Kidney (tissue), 14 donors: ENCODE results near the gene NR0B2. TPM values are rescaled to one million over a fixed set of nuclear protein-coding genes. Genes with fewer than 3 reads are reported as not detected.
"Not testable (repeated sequence)": the region's sequence is repeated elsewhere in the genome, so short reads cannot be mapped to it uniquely, and the experiment has no call there.

Source experiments
- DNase-seq, 5 donors: peaks; one replicate each; pipeline ENCODE4 v3.0.0-alpha.2; 2013 to 2020
- FAIRE-seq: peaks from 2 replicates; lab custom pipeline; 2012; peaks lifted over from hg19 to GRCh38; lab: Jason Lieb, UNC
- H3K27ac ChIP-seq, 2 donors: one replicate each; pipeline ENCODE4 v1.7.0; 2013; ENCODE audit warnings: low read depth in 2 of 2, low read length in 2 of 2, inconsistent platforms in 1 of 2
- H3K27me3 ChIP-seq: one replicate; pipeline ENCODE4 v1.7.1; 2013; ENCODE audit warnings: low read length, inconsistent platforms; ENCODE audit not compliant: control insufficient read depth, insufficient read depth
- H3K36me3 ChIP-seq, 3 donors: one replicate each; pipeline versions ENCODE4 v1.7.0 to v1.7.1; 2013; ENCODE audit warnings: low read length in 3 of 3, control low read depth in 1 of 3, inconsistent platforms in 1 of 3; ENCODE audit not compliant: insufficient read depth in 3 of 3, control insufficient read depth in 2 of 3
- H3K4me1 ChIP-seq, 3 donors: one replicate each; pipeline versions ENCODE4 v1.7.0 to v1.7.1; 2013; ENCODE audit warnings: low read length in 3 of 3, inconsistent platforms in 1 of 3, low read depth in 1 of 3; ENCODE audit not compliant: control insufficient read depth in 2 of 3, insufficient read depth in 2 of 3
- H3K4me3 ChIP-seq, 3 donors: one replicate each; pipeline versions ENCODE4 v1.7.0 to v1.8.1; 2013; ENCODE audit warnings: low read length in 3 of 3, control low read depth in 1 of 3, inconsistent platforms in 1 of 3
- H3K9ac ChIP-seq, 3 donors: one replicate each; pipeline versions ENCODE4 v1.7.0 to v1.7.1; 2013; ENCODE audit warnings: low read length in 3 of 3, control low read depth in 1 of 3, inconsistent platforms in 1 of 3
- H3K9me3 ChIP-seq, 3 donors: one replicate each; pipeline versions ENCODE4 v1.7.0 to v1.7.1; 2013; ENCODE audit warnings: low read length in 3 of 3, control low read depth in 1 of 3, inconsistent platforms in 1 of 3; ENCODE audit not compliant: control insufficient read depth in 2 of 3, insufficient read depth in 1 of 3
- CTCF ChIP-seq: IDR thresholded peaks from 3 replicates; pipeline ENCODE4 v1.5.1; 2012; ENCODE audit warnings: mild to moderate bottlenecking, moderate library complexity, borderline replicate concordance; ENCODE audit not compliant: insufficient read depth; ENCODE audit errors: extremely low read depth
- intact Hi-C: fragments of 100-400 bp; cut with DNase I; formaldehyde crosslinking; loops from one replicate; pipeline ENCODE4 v1.11.1; 2022
- polyA plus RNA-seq: library from polyadenylated mRNA; stranded (reverse); fragments of 350-450 nt; fragmentation: Illumina TruSeq; extraction: RNeasy Lipid Tissue Mini Kit (QIAGEN cat#74804); gene quantifications from one replicate; pipeline ENCODE4 v1.2.3, GENCODE V29; 2014; ENCODE audit warnings: low read depth, low replicate concordance; ENCODE audit not compliant: insufficient read depth
- total RNA-seq: library from RNA; stranded (reverse); fragmentation: NEBNext Ultra II Directional; extraction: Animal tissue kit (Norgen Biotek cat#: 25700); gene quantifications from one replicate; pipeline ENCODE4 v1.2.1, GENCODE V29; 2021
- donor health status: control.
- donor health status: control.
- donor health status: control.
- donor health status: control.
- donor health status: control.
- donor health status: DM: yes; HTN: yes; CAD: no.
- donor health status: Normal renal cell carcinoma (clear cell type).

NR0B2 gene
- total and polyA plus RNA-seq, 2 donors from 2014 or later = 0.79 to 16.5 TPM

DNA sequence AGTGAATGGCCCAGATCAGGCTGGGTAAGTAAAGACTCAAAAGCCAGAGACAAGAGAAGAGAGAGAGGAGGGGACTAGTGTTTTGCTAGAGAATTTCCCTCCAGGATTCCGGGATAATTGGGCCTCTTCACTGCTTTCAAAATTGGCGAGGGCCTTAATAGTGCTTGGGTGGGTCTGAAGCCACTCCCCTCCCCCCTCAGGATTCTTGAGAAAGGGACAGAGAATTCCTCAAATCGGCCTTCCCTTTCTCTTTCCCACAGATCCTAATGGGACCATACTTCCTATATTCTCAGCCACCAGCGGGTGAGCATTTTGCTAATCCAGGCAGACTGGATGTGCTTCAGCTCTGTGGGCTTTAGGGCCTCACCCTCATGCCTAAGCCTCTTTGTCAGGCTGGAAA, 38.9 kb downstream of the NR0B2 start:
- Histone ChIP-seq H3K36me3 (peaks cover under 1 to 12% (median 9%) of the 10 kb centered on the region in 3 donors), H3K9me3 (no peaks in the 10 kb centered on the region), H3K9ac (no peak overlapping the region), H3K27me3 (no peaks in the 10 kb centered on the region), H3K4me3 (no peak overlapping the region), H3K27ac (no peak overlapping the region), H3K4me1 (no peaks in the 10 kb centered on the region)
- intact Hi-C loops = no loop called here
- peak in 1 of 5 donors; percentile 4 for DNase-seq
- no peak for FAIRE-seq
- no peak for TF ChIP-seq CTCF

DNA sequence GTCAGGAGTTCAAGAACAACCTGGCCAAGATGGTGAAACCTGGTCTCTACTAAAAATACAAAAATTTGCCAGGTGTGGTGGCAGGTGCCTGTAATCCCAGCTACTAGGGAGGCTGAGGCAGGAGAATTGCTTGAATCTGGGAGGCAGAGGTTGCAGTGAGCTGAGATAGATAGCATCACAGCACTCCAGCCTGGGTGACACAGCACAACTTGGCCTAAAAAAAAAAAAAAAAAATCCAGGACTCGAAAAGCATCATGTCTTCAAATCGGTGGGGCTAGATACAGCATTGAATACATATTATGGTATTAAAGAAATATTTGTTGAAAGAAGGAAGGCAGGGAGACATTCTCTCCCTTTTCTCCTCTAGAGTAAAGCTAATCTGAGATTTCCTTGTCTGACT, 40.7 kb downstream of the NR0B2 start:
- FAIRE-seq, H3K4me1 ChIP-seq, intact Hi-C loops, DNase-seq, H3K27me3 ChIP-seq, H3K9ac ChIP-seq, H3K9me3 ChIP-seq, H3K4me3 ChIP-seq, H3K27ac ChIP-seq, H3K36me3 ChIP-seq: not testable (repeated sequence)

DNA sequence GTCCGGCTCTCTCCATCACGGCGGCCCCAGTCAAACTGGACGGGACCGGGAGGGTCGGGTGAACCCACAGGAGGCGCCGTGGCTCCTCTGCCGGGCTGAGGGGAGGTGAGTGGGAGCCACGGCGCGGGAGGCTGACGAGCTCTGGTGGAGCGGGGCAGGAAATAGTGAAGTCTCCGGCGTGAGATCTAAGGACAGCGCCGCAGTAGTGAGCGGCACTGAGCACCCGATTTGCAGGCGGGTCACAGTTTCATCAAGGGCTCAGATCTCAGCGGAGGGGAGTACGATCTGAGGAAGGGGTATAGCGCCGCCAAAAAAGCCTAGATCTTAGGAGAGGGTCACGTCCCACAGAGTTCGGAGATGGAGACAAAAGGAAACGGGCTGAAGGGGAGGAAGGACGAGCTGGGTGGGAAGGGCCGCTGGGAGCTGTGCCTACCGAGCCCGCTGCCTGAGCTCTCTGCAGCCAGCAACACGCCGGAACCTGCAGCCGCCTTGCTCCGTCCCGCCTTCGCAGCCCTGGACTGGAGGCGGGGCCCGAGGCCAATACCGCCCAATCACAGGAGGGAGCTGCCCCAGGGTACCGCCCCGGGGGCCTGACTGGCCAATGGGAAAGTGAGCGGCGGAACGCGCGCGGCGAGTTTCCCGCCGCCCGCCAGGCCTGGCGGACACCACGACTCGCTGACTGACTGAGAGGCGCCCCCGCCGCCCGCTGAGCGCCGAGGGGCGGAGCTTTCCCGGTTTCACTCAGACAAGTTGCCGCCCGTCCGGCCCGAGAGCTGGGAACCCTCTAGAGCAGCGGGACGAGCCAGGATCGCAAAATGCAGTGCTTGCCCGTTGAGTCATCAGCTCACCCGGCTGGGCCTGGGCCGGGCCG, 48.9 kb downstream of the NR0B2 start:
- H3K36me3 ChIP-seq = no peaks in the 10 kb centered on the region
- H3K9me3 ChIP-seq = no peaks in the 10 kb centered on the region
- intact Hi-C loops = no loop called here
- DNase-seq = peak; percentile 98 to 99 (median 99)
- no peak for TF ChIP-seq CTCF
- H3K4me3 ChIP-seq = peak overlapping the region; percentile 75 to 87 (median 86)
- H3K27me3 ChIP-seq = no peaks in the 10 kb centered on the region
- peak overlapping the region; percentile 47 to 98 (median 98) for H3K9ac ChIP-seq
- FAIRE-seq = peak; percentile 89
- H3K27ac ChIP-seq = peak overlapping the region; percentile 97 to 100
- peaks cover 0 to 5% (median 0%) of the 10 kb centered on the region in 3 donors for H3K4me1 ChIP-seq

DNA sequence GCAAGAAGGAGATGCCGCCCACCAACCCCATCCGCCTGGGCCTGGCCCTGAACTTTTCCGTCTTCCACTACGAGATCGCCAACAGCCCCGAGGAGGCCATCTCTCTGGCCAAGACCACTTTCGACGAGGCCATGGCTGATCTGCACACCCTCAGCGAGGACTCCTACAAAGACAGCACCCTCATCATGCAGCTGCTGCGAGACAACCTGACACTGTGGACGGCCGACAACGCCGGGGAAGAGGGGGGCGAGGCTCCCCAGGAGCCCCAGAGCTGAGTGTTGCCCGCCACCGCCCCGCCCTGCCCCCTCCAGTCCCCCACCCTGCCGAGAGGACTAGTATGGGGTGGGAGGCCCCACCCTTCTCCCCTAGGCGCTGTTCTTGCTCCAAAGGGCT, 50.1 kb downstream of the NR0B2 start:
- H3K4me1 ChIP-seq = peaks cover 0 to 5% (median 0%) of the 10 kb centered on the region in 3 donors
- FAIRE-seq (no peak), DNase-seq (peak in 2 of 5 donors; percentile 51 to 76)
- no peak overlapping the region for H3K27ac ChIP-seq
- H3K9me3 ChIP-seq = no peaks in the 10 kb centered on the region
- no peak for TF ChIP-seq CTCF
- intact Hi-C loops = no loop called here
- H3K27me3 ChIP-seq = no peaks in the 10 kb centered on the region
- H3K4me3 ChIP-seq = no peak overlapping the region
- H3K9ac ChIP-seq = no peak overlapping the region
- no peaks in the 10 kb centered on the region for H3K36me3 ChIP-seq
